K562 (cell line): ENCODE data around the gene SV2A. TPM values are rescaled to one million over a fixed set of nuclear protein-coding genes. Genes with fewer than 3 reads are reported as not detected.

Experiments
- ARID1B ChIP-seq: fragments of 450-650 bp; IDR thresholded peaks from 2 replicates; pipeline ENCODE4 v1.6.1; 2016; ENCODE audit warnings: antibody characterized with exemption, mild to moderate bottlenecking, inconsistent platforms
- JUND ChIP-seq, 2 experiments: IDR thresholded peaks; 2 replicates in 1 of 2; 3 replicates in 1 of 2; pipeline ENCODE4 v1.6.1; 2011; ENCODE audit warnings: borderline replicate concordance in 2 of 2, low read depth in 2 of 2, low read length in 2 of 2, improper control_type of control experiment in 1 of 2, missing biosample characterization in 1 of 2, missing genetic modification characterization in 1 of 2, missing genetic modification reagents in 1 of 2
- NFIC ChIP-seq: fragments of 450-650 bp; IDR thresholded peaks from 2 replicates; pipeline ENCODE4 v1.6.1; 2017; ENCODE audit warnings: mild to moderate bottlenecking, inconsistent platforms
- POLR2AphosphoS5 ChIP-seq: IDR thresholded peaks from 2 replicates; pipeline ENCODE4 v1.6.1; 2011; ENCODE audit warnings: mild to moderate bottlenecking, low read depth, low read length, moderate library complexity; ENCODE audit not compliant: control insufficient read depth, insufficient read depth
- RFX7 ChIP-seq: fragments of 250-450 bp; sonication (Bioruptor Pico); IDR thresholded peaks from 2 replicates; pipeline ENCODE4 v1.5.1; 2021; ENCODE audit warnings: mild to moderate bottlenecking
- SIRT6 ChIP-seq: IDR thresholded peaks from one replicate; pipeline ENCODE4 v1.6.1; 2012; ENCODE audit warnings: low read depth, mild to moderate bottlenecking, control low read depth, inconsistent platforms, low read length, moderate library complexity
- ZNF3 ChIP-seq: fragments of 250-450 bp; sonication (Bioruptor Pico); IDR thresholded peaks from 2 replicates; pipeline ENCODE4 v1.5.0; 2021; ENCODE audit warnings: mild to moderate bottlenecking, moderate library complexity
- polyA plus RNA-seq, 8 experiments: library from polyadenylated mRNA; depleted of rRNA in 4 of 8; stranded (reverse) in 5 of 8; unstranded in 3 of 8; fragments of >200 nt; fragmentation: Nextera tagmentation in 2 of 8; fragmentation: Illumina TruSeq in 1 of 8; extraction: Ambion mirVana in 2 of 8; extraction: Trizol in 1 of 8; gene quantifications; 2 replicates each; pipeline versions ENCODE4 v1.2.1 to v1.2.3, GENCODE V29; 2011 to 2014; ENCODE audit warnings: inconsistent platforms in 1 of 8, missing spikeins in 1 of 8
- total RNA-seq, 7 experiments: library from RNA; depleted of rRNA in 6 of 7; stranded (reverse); fragments of >200 nt in 6 of 7; fragmentation: Illumina TruSeq in 2 of 7; extraction: Trizol in 2 of 7; gene quantifications; 2 replicates each; pipeline versions ENCODE4 v1.2.1 to v1.2.3, GENCODE V29; 2011 to 2021; ENCODE audit warnings: low replicate concordance in 1 of 7
- TF ChIP-seq, protein P1 (sequence below): fragments of 450-650 bp; IDR thresholded peaks from 2 replicates; pipeline ENCODE4 v1.6.1; 2016

SV2A gene
- total and polyA plus RNA-seq, 9 of the 15 experiments (the other 6 are each of a cell fraction or from before 2014, with no cell fraction given), result 0.07 to 0.22 (median 0.11) TPM; not detected in 1

DNA sequence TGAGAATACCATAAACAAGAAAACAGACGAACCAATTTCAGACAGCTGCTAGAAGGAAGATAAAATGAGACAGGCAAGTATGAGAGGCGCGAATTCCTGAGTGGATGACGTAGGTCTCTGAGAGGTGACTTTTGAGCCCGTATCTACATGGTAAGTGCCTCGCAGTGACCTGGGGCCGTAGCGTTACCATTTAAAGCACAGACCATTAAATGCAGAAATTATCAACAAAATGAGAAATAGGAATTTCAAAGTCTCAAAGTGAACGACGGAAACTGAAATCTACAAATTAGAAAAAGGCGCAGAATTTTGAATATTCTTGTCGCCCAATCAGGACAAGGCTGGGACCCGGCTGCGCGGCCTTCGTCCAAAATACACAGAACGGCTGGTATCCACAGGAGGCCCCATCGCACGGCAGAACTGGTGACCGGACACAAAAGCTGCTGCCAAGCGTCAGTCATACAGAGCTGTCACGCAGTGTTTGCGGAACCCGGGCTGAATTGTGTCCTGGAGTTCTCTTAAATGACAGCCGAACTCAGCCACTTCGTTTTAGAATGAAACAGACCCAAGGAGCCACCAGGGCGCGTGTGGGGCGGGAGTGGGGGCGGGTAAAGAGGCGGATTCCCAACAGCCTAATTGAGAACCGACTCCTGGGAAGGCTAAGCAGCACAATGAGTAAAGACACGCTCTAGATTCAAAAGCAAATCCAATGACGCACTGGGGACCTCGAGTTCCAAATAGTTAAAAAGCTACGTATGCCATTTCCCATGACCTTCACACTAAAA, 32.1 kb downstream of the SV2A start (continued):
- TF ChIP-seq, protein P1, sequence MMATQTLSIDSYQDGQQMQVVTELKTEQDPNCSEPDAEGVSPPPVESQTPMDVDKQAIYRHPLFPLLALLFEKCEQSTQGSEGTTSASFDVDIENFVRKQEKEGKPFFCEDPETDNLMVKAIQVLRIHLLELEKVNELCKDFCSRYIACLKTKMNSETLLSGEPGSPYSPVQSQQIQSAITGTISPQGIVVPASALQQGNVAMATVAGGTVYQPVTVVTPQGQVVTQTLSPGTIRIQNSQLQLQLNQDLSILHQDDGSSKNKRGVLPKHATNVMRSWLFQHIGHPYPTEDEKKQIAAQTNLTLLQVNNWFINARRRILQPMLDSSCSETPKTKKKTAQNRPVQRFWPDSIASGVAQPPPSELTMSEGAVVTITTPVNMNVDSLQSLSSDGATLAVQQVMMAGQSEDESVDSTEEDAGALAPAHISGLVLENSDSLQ, result peak; percentile 69; the same call in 1 of the 2 replicates
- TF ChIP-seq SIRT6 (peak; percentile 82), POLR2AphosphoS5 (peak; percentile 86), RFX7 (CRISPR knock-in tag) (peak; percentile 85; the same call in 1 of the 2 replicates), JUND (IDR thresholded peaks at IDR 0.05; ENCODE audit: borderline replicate concordance, low read depth, low read length) (peak; percentile 64), JUND (tag; IDR thresholded peaks at IDR 0.05; ENCODE audit: borderline replicate concordance, low read depth, low read length) (peak; percentile 25; the same call in 1 of the 3 replicates), ARID1B (peak; percentile 69; the same call in 1 of the 2 replicates), ZNF3 (CRISPR knock-in tag) (peak; percentile 49; the same call in 1 of the 2 replicates), NFIC (peak; percentile 7; the same call in 1 of the 2 replicates)
